Natural killer cell treated with Interleukin-12 subunit alpha and Interleukin-12 subunit beta and Interleukin-15 and Interleukin-18, amount 100 ng/mL, for 72 hours (primary cell): ENCODE results near the gene SLC6A17. TPM values are rescaled to one million over a fixed set of nuclear protein-coding genes. Genes with fewer than 3 reads are reported as not detected.

ENCODE experiments used
- ATAC-seq, 2 donors: fragments of 150-1000 bp; cut with Tn5 transposase in 1 of 2; sonication (Bioruptor Pico), chemical (Tn5 transposase) in 1 of 2; 2 replicates each; pipeline ENCODE4 v1.10.0; 2021
- DNase-seq: peaks from one replicate; pipeline ENCODE4 v3.0.0; 2022; ENCODE audit warnings: low spot score
- H3K27ac Mint-ChIP-seq, 2 donors: 1 replicate in 1 of 2; 2 replicates in 1 of 2; pipeline ENCODE4 v1.8.0; 2022; ENCODE audit warnings: mixed read lengths in 2 of 2, mild to moderate bottlenecking in 1 of 2, moderate library complexity in 1 of 2
- H3K27me3 Mint-ChIP-seq, 2 donors: 1 replicate in 1 of 2; 2 replicates in 1 of 2; pipeline ENCODE4 v1.8.0; 2022; ENCODE audit warnings: mixed read lengths in 2 of 2
- H3K36me3 Mint-ChIP-seq: one replicate; pipeline ENCODE4 v1.8.0; 2022; ENCODE audit warnings: mixed read lengths
- H3K4me1 Mint-ChIP-seq, 2 donors: 1 replicate in 1 of 2; 2 replicates in 1 of 2; pipeline ENCODE4 v1.8.0; 2022; ENCODE audit warnings: low read depth in 2 of 2, mixed read lengths in 2 of 2, mild to moderate bottlenecking in 1 of 2
- H3K4me3 Mint-ChIP-seq: one replicate; pipeline ENCODE4 v1.8.0; 2022; ENCODE audit warnings: mixed read lengths
- H3K9me3 Mint-ChIP-seq: 2 replicates; pipeline ENCODE4 v1.8.0; 2022; ENCODE audit warnings: mixed read lengths
- total RNA-seq, 2 donors: library from RNA; stranded (reverse); gene quantifications; one replicate each; pipeline ENCODE4 v1.2.3, GENCODE V29; 2022

SLC6A17 gene
- total RNA-seq, 2 donors from 2014 or later, result not detected

- DNase-seq, result no peak
- no peak overlapping the region for H3K27ac Mint-ChIP-seq
- no peaks in the 10 kb centered on the region for H3K36me3 Mint-ChIP-seq
- no peak for ATAC-seq
- no peaks in the 10 kb centered on the region for H3K9me3 Mint-ChIP-seq
- H3K4me1 Mint-ChIP-seq, result peaks cover 0 to 3% of the 10 kb centered on the region in 2 donors
- peaks cover 22 to 37% of the 10 kb centered on the region in 2 donors for H3K27me3 Mint-ChIP-seq
- no peak overlapping the region for H3K4me3 Mint-ChIP-seq
Measured at GRCh38 chr1:110151175-110151669, 928 bp downstream of the SLC6A17 start.

DNA sequence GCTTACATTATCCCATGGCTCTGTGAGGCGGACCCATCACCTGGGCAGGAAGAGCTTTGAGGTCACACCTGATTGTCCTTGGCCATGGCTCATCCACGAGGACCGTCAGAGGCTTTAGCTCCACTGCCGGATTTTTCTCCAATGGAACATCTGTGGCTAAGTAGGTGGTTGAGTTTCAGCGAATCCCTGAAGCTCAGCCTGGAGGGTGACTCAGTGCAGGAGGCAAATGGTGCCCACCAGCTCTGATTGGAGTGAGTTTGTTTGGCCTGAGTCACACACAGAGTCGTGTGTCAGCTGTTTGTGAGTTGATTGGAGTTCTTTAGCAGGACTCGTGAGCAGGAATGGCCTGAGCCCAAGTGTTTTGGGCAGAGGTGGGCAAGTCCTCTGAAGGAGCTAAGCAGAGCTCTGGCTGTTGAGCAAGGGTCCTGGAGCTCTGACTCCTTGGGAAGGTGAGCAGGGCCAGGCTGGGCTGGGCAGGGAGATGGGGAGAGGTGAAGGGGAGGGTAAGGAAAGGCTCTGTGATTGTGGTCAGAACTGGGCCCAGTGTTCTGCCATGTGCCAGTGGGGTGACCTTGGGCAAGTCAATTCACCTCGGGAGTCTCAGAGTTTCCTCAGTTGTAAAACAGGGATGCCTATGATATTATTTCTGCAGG, 2.0 kb downstream of the SLC6A17 start:
- H3K27me3 Mint-ChIP-seq, result peaks cover 33 to 43% of the 10 kb centered on the region in 2 donors
- peaks cover 0 to 3% of the 10 kb centered on the region in 2 donors for H3K4me1 Mint-ChIP-seq
- H3K27ac Mint-ChIP-seq, result no peak overlapping the region
- no peak overlapping the region for H3K4me3 Mint-ChIP-seq
- ATAC-seq (no peak), DNase-seq (no peak)
- no peaks in the 10 kb centered on the region for H3K36me3 Mint-ChIP-seq
- H3K9me3 Mint-ChIP-seq, result no peaks in the 10 kb centered on the region

DNA sequence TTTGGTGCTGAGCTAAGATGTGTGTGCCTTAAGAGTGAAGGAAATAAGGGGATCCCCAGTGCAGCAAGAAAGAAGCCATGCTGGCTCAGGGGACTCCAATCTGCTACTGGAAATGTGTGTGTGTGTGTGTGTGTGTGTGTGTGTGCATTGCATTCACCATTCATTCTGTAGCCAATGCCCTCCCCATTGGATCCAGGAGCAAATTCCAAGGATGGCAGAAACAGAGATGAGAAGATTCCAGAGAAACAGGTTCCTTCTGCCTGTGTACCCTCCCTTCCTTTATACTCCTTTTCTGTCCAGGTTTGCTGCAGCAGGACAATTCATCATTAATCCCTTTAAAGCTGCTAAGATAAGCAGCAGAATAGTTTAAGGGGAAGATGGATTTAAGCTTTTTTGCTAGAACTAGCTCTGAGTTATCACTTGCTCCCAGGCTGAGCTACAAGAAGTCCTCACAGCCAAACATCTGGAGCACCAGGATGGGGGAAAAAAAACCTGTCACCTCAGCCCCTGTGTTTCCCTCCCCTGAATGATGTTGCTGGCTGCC, 3.2 kb downstream of the SLC6A17 start:
- Mint-ChIP-seq H3K9me3 (no peaks in the 10 kb centered on the region), H3K4me1 (peaks cover 0 to 3% of the 10 kb centered on the region in 2 donors), H3K36me3 (no peaks in the 10 kb centered on the region), H3K27me3 (peaks cover 42 to 49% of the 10 kb centered on the region in 2 donors), H3K4me3 (no peak overlapping the region), H3K27ac (no peak overlapping the region)
- no peak for DNase-seq
- no peak for ATAC-seq

DNA sequence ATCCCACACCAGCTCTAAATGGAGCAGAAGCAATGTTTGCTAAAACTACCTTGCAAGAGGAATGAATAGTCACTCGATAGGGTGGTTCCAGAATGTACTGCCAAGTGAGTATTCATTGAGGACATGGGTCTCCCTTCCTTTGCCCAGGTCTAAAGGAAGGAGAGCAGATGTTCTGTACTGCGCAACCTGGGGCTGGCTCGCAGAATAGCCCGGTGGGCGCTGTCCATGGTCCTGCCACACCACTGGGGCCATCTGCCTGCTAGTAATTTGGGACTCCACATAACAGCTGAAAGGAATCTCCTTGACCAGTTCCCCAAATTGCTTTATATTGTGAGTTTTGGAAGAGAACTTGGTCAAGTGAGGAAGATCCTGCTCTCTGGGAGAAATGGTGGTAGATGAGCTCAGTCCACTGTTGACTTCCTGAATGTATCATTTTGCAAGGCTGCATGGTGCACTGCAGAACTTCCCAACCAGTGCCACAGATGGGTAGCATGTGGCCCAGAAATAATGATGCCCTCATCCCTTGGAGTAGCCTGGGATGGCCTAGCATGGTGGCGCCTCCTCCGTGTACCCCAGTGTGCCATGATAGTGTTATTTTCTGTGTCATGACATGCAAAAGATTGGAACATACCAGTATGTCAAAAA, 5.7 kb downstream of the SLC6A17 start:
- peaks cover 0 to 2% of the 10 kb centered on the region in 2 donors for H3K4me1 Mint-ChIP-seq
- H3K4me3 Mint-ChIP-seq, result no peak overlapping the region
- ATAC-seq (no peak), DNase-seq (no peak)
- no peaks in the 10 kb centered on the region for H3K36me3 Mint-ChIP-seq
- H3K9me3 Mint-ChIP-seq, result no peaks in the 10 kb centered on the region
- peaks cover 32 to 50% of the 10 kb centered on the region in 2 donors for H3K27me3 Mint-ChIP-seq
- H3K27ac Mint-ChIP-seq, result no peak overlapping the region

GRCh38 chr1:110158261-110158660, 8.0 kb downstream of the SLC6A17 start:
- DNase-seq (no peak), ATAC-seq (no peak)
- Mint-ChIP-seq H3K9me3 (no peaks in the 10 kb centered on the region), H3K4me3 (no peak overlapping the region), H3K27me3 (peaks cover 32 to 40% of the 10 kb centered on the region in 2 donors), H3K36me3 (no peaks in the 10 kb centered on the region), H3K27ac (no peak overlapping the region), H3K4me1 (peaks cover 0 to 2% of the 10 kb centered on the region in 2 donors)

DNA sequence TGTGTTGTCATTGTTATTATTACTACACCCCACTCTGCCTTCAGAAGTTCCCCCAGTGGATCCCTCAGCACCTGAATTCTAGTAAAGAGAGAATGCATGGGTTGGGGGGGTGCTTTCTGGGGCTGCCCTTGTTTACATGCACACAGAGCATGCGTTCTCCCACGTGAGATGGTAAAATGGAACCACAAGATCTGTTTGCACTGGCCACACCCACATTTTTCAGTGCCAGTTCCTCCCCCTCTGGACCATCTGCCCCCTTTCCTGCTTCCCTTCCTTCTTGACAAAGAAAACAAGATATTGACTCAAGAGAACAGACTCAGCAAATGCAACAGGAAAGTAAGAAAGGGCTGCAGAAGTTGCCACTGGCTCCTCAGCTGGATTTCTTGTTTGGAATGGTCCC, 8.9 kb downstream of the SLC6A17 start:
- peaks cover 38 to 40% of the 10 kb centered on the region in 2 donors for H3K27me3 Mint-ChIP-seq
- H3K4me3 Mint-ChIP-seq, result no peak overlapping the region
- peaks cover 0 to 2% of the 10 kb centered on the region in 2 donors for H3K4me1 Mint-ChIP-seq
- no peak for ATAC-seq
- H3K9me3 Mint-ChIP-seq, result no peaks in the 10 kb centered on the region
- DNase-seq, result no peak
- H3K36me3 Mint-ChIP-seq, result no peaks in the 10 kb centered on the region
- H3K27ac Mint-ChIP-seq, result no peak overlapping the region

DNA sequence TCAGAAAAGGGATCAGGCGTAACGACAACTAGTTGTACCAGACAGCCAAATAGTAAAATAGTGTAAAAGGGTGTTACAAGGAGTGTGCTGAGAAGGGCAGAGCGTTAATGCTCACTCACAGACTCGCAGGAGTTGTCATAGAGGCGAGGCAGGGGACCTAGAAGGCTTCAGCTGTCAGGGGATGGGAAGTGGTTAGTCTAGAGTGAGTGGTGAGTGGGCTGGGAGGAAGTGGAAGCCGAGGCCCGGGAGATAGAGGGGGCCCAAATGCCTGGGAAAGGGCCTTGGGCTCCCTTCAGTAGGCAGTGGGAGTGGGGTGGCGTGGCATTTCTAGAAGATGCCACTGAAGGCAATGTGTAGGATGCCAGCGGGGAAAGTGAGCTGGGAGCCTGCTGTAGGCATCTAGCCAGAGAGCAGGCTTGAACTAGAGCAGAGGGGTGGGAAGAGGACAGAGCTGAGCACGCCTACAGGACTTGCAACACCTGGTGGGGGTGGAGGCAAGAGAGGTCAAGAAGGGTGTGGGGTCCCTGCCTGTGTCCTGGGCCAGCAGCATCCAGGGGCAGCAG, 10.3 kb downstream of the SLC6A17 start:
- H3K4me3 Mint-ChIP-seq, result no peak overlapping the region
- ATAC-seq, result no peak
- peaks cover 0 to 2% of the 10 kb centered on the region in 2 donors for H3K4me1 Mint-ChIP-seq
- no peaks in the 10 kb centered on the region for H3K9me3 Mint-ChIP-seq
- no peaks in the 10 kb centered on the region for H3K36me3 Mint-ChIP-seq
- peaks cover 29 to 31% of the 10 kb centered on the region in 2 donors for H3K27me3 Mint-ChIP-seq
- DNase-seq, result no peak
- no peak overlapping the region for H3K27ac Mint-ChIP-seq

DNA sequence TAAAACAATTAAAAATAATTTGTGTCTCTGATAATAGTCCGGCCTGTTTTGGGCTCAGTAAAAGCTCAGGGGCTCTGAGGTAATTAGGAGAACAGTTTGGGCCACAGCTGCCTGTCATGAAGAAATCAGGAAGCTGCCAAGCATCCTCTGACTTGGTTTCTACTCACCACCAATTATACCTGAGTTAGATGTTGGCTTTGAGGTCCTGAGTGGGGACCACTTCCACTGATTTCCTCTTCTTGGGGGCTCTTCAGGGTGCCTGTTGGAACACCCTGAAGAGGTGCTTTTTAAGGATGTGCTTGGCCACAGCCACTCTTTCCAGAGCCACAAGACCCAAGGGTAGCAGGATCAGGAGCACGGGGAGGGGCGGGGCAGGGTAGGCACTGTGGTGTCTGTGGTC, 10.9 kb downstream of the SLC6A17 start:
- no peak overlapping the region for H3K27ac Mint-ChIP-seq
- H3K4me3 Mint-ChIP-seq, result no peak overlapping the region
- no peak for ATAC-seq
- H3K27me3 Mint-ChIP-seq, result peaks cover 27 to 30% of the 10 kb centered on the region in 2 donors
- H3K9me3 Mint-ChIP-seq, result no peaks in the 10 kb centered on the region
- no peak for DNase-seq
- H3K4me1 Mint-ChIP-seq, result peaks cover 0 to 2% of the 10 kb centered on the region in 2 donors
- H3K36me3 Mint-ChIP-seq, result no peaks in the 10 kb centered on the region

DNA sequence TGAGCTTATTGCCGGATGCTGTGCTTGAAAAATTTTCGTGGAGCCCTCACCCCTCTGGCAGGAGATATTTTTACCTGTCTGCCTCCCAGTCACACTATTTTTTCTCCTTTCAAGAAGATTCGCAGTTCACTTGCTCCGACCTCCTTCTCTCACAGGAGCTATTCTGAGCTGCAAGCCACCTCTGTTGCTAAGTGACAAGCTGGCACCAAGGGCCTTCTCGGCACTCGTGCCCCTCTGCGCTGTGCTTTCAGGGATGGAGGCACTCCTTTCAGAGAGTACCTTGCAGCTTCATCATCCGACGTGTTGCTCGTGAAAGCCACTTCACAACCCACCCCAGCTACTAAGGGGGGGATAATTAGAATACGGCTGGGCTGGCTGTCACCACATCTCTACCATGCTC, 11.6 kb downstream of the SLC6A17 start:
- Mint-ChIP-seq H3K27me3 (peaks cover 20 to 25% of the 10 kb centered on the region in 2 donors), H3K36me3 (no peaks in the 10 kb centered on the region), H3K4me3 (no peak overlapping the region), H3K4me1 (peaks cover 0 to 2% of the 10 kb centered on the region in 2 donors), H3K27ac (no peak overlapping the region), H3K9me3 (no peaks in the 10 kb centered on the region)
- DNase-seq (no peak), ATAC-seq (no peak)

GRCh38 chr1:110163591-110163990, 13.3 kb downstream of the SLC6A17 start:
- H3K4me3 Mint-ChIP-seq, result no peak overlapping the region
- DNase-seq (no peak), ATAC-seq (no peak)
- H3K27ac Mint-ChIP-seq, result no peak overlapping the region
- H3K4me1 Mint-ChIP-seq, result peaks cover 0 to 2% of the 10 kb centered on the region in 2 donors
- H3K9me3 Mint-ChIP-seq, result no peaks in the 10 kb centered on the region
- H3K27me3 Mint-ChIP-seq, result peaks cover 7 to 17% of the 10 kb centered on the region in 2 donors
- no peaks in the 10 kb centered on the region for H3K36me3 Mint-ChIP-seq

- DNase-seq (no peak), ATAC-seq (no peak)
- no peak overlapping the region for H3K4me3 Mint-ChIP-seq
- H3K36me3 Mint-ChIP-seq, result no peaks in the 10 kb centered on the region
- no peaks in the 10 kb centered on the region for H3K9me3 Mint-ChIP-seq
- peaks cover 0 to 2% of the 10 kb centered on the region in 2 donors for H3K4me1 Mint-ChIP-seq
- peaks cover 7 to 13% of the 10 kb centered on the region in 2 donors for H3K27me3 Mint-ChIP-seq
- H3K27ac Mint-ChIP-seq, result no peak overlapping the region
Measured at GRCh38 chr1:110164725-110165350, 14.5 kb downstream of the SLC6A17 start.

DNA sequence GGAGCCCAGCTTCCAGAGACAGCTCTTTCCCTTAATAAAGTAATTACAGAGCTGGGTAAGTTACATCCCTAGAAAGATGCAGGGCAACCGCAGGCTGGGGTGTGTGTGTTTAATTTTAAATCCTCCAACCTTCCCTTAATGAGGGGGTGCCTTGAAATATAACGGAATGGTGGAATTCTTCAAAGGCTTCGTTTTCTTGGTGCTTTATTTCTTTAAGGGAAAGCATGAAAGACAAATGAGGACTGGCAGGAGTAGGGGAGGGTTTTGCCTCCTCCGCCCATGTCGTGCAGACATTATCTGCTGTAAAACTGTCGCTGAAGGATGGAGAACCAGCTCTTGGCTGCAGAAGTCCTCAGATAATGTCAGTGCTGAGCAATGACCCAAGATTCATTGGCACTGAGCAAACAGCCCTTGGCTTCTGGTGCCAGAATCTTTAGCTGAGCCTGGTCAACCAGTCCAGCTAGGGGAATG, 15.5 kb downstream of the SLC6A17 start:
- no peak for ATAC-seq
- H3K4me1 Mint-ChIP-seq, result no peaks in the 10 kb centered on the region
- peaks cover 7 to 8% of the 10 kb centered on the region in 2 donors for H3K27me3 Mint-ChIP-seq
- no peak overlapping the region for H3K27ac Mint-ChIP-seq
- no peaks in the 10 kb centered on the region for H3K9me3 Mint-ChIP-seq
- no peaks in the 10 kb centered on the region for H3K36me3 Mint-ChIP-seq
- no peak overlapping the region for H3K4me3 Mint-ChIP-seq
- no peak for DNase-seq

GRCh38 chr1:110166861-110167260, 16.6 kb downstream of the SLC6A17 start:
- H3K36me3 Mint-ChIP-seq, result no peaks in the 10 kb centered on the region
- H3K27ac Mint-ChIP-seq, result no peak overlapping the region
- H3K4me1 Mint-ChIP-seq, result no peaks in the 10 kb centered on the region
- no peaks in the 10 kb centered on the region for H3K9me3 Mint-ChIP-seq
- ATAC-seq (no peak), DNase-seq (no peak)
- peaks cover 7 to 11% of the 10 kb centered on the region in 2 donors for H3K27me3 Mint-ChIP-seq
- H3K4me3 Mint-ChIP-seq, result no peak overlapping the region
